Activated CD4-positive, alpha-beta memory T cell treated with anti-CD3 and anti-CD28 coated beads, Interleukin-2, amount 10 ng/mL, durations not matched to agents 7 days and 5 days (primary cell): Measurements from ENCODE around the gene PAX5. TPM values are rescaled to one million over a fixed set of nuclear protein-coding genes. Genes with fewer than 3 reads are reported as not detected.
A peak's percentile ranks its signal among the peaks of the same experiment; 100 is the strongest.

Source experiments
- CTCF ChIA-PET: fragments of 350-600 bp; sonication (Branson Sonifier 250); formaldehyde crosslinking; loops from one replicate; lab custom pipeline; 2021; ENCODE audit warnings: antibody characterized with exemption, inconsistent platforms; lab: Charles Lee
- POLR2A ChIA-PET: fragments of 350-600 bp; sonication (Branson Sonifier 250); formaldehyde crosslinking; loops from one replicate; lab custom pipeline; 2021; ENCODE audit warnings: antibody characterized with exemption; lab: Charles Lee
- DNase-seq: peaks from one replicate; pipeline ENCODE4 v3.0.0-alpha.2; 2020
- H3K27ac Mint-ChIP-seq: one replicate; pipeline ENCODE4 v1.8.0; 2021; ENCODE audit warnings: mild to moderate bottlenecking, mixed read lengths
- H3K27me3 Mint-ChIP-seq: one replicate; pipeline ENCODE4 v1.8.0; 2021; ENCODE audit warnings: mixed read lengths
- H3K36me3 Mint-ChIP-seq: one replicate; pipeline ENCODE4 v1.8.0; 2021; ENCODE audit warnings: low read depth, mixed read lengths
- H3K4me1 Mint-ChIP-seq: one replicate; pipeline ENCODE4 v1.8.0; 2021; ENCODE audit warnings: mixed read lengths
- H3K4me3 Mint-ChIP-seq: one replicate; pipeline ENCODE4 v1.8.0; 2021; ENCODE audit warnings: mild to moderate bottlenecking, mixed read lengths
- H3K9me3 Mint-ChIP-seq: one replicate; pipeline ENCODE4 v1.8.0; 2021; ENCODE audit warnings: mixed read lengths
- total RNA-seq, 2 experiments: library from RNA; stranded (reverse); gene quantifications; one replicate each; pipeline ENCODE4 v1.2.3, GENCODE V29; 2021

PAX5 gene
- total RNA-seq, 2 experiments from 2014 or later = 0.05 to 0.15 TPM

- Mint-ChIP-seq H3K4me1 (no peaks in the 10 kb centered on the region), H3K4me3 (no peak overlapping the region), H3K9me3 (no peaks in the 10 kb centered on the region), H3K36me3 (no peaks in the 10 kb centered on the region), H3K27ac (no peak overlapping the region), H3K27me3 (peaks cover 3% of the 10 kb centered on the region)
- POLR2A ChIA-PET = no interaction called here
- CTCF ChIA-PET = no interaction called here
- no peak for DNase-seq
Measured at GRCh38 chr9:36866840-36867239, 167.2 kb downstream of the PAX5 start.

GRCh38 chr9:36865731-36866635, 168.1 kb downstream of the PAX5 start:
- Mint-ChIP-seq H3K4me1 (no peaks in the 10 kb centered on the region), H3K9me3 (no peaks in the 10 kb centered on the region), H3K36me3 (no peaks in the 10 kb centered on the region), H3K27me3 (peaks cover 3% of the 10 kb centered on the region), H3K4me3 (no peak overlapping the region), H3K27ac (no peak overlapping the region)
- ChIA-PET CTCF (interaction anchor here (1.0 kb wide), 1 partner anchor 9 kb away, joined by 3 read pairs; no protein-coding TSS in a partner anchor), POLR2A (no interaction called here)
- no peak for DNase-seq

GRCh38 chr9:36864491-36865410, 169.3 kb downstream of the PAX5 start:
- H3K36me3 Mint-ChIP-seq = no peaks in the 10 kb centered on the region
- ChIA-PET CTCF (interaction anchor here (1.0 to 1.4 kb wide), 2 partner anchors 9 to 10 kb away, joined by 3 read pairs; no protein-coding TSS in a partner anchor), POLR2A (no interaction called here)
- no peaks in the 10 kb centered on the region for H3K4me1 Mint-ChIP-seq
- no peak for DNase-seq
- no peak overlapping the region for H3K4me3 Mint-ChIP-seq
- no peak overlapping the region for H3K27ac Mint-ChIP-seq
- H3K27me3 Mint-ChIP-seq = peaks cover 3% of the 10 kb centered on the region
- H3K9me3 Mint-ChIP-seq = no peaks in the 10 kb centered on the region

- no peaks in the 10 kb centered on the region for H3K36me3 Mint-ChIP-seq
- H3K4me1 Mint-ChIP-seq = no peaks in the 10 kb centered on the region
- H3K27ac Mint-ChIP-seq = no peak overlapping the region
- no peak overlapping the region for H3K4me3 Mint-ChIP-seq
- ChIA-PET CTCF (interaction anchor here (0.6 kb wide), 1 partner anchor 541 kb away, joined by 6 read pairs; no protein-coding TSS in a partner anchor), POLR2A (no interaction called here)
- DNase-seq = no peak
- H3K9me3 Mint-ChIP-seq = no peaks in the 10 kb centered on the region
- H3K27me3 Mint-ChIP-seq = peaks cover 4% of the 10 kb centered on the region
Measured at GRCh38 chr9:36862206-36863145, 171.6 kb downstream of the PAX5 start.

- ChIA-PET POLR2A (no interaction called here), CTCF (no interaction called here)
- Mint-ChIP-seq H3K27me3 (peaks cover 7% of the 10 kb centered on the region), H3K36me3 (no peaks in the 10 kb centered on the region), H3K9me3 (no peaks in the 10 kb centered on the region), H3K4me3 (no peak overlapping the region), H3K4me1 (no peaks in the 10 kb centered on the region), H3K27ac (no peak overlapping the region)
- no peak for DNase-seq
Measured at GRCh38 chr9:36861528-36862205, 172.4 kb downstream of the PAX5 start.

- ChIA-PET CTCF (interaction anchor here (2.1 kb wide), 1 partner anchor 14 kb away, joined by 10 read pairs; no protein-coding TSS in a partner anchor), POLR2A (no interaction called here)
- Mint-ChIP-seq H3K4me1 (peaks cover 12% of the 10 kb centered on the region), H3K4me3 (no peak overlapping the region), H3K27me3 (peaks cover 14% of the 10 kb centered on the region), H3K9me3 (no peaks in the 10 kb centered on the region), H3K36me3 (no peaks in the 10 kb centered on the region), H3K27ac (no peak overlapping the region)
- DNase-seq = no peak
Measured at GRCh38 chr9:36858805-36859375, 175.2 kb downstream of the PAX5 start.

- CTCF ChIA-PET = interaction anchor here (0.8 to 2.5 kb wide), 4 partner anchors 9 to 167 kb away, joined by 3 to 12 read pairs (median 3); no protein-coding TSS in a partner anchor
- peak; percentile 73 for DNase-seq
- Mint-ChIP-seq H3K4me3 (no peak overlapping the region), H3K9me3 (no peaks in the 10 kb centered on the region), H3K27me3 (peaks cover 18% of the 10 kb centered on the region), H3K36me3 (no peaks in the 10 kb centered on the region), H3K27ac (no peak overlapping the region), H3K4me1 (peaks cover 12% of the 10 kb centered on the region)
- POLR2A ChIA-PET = no interaction called here
Measured at GRCh38 chr9:36855448-36856315, 178.4 kb downstream of the PAX5 start.

GRCh38 chr9:36854751-36855150, 179.3 kb downstream of the PAX5 start:
- POLR2A ChIA-PET = no interaction called here
- Mint-ChIP-seq H3K27ac (no peak overlapping the region), H3K27me3 (peaks cover 18% of the 10 kb centered on the region), H3K9me3 (no peaks in the 10 kb centered on the region), H3K4me1 (peaks cover 12% of the 10 kb centered on the region), H3K4me3 (no peak overlapping the region), H3K36me3 (no peaks in the 10 kb centered on the region)
- CTCF ChIA-PET = no interaction called here
- no peak for DNase-seq

GRCh38 chr9:36854034-36854433, 180.0 kb downstream of the PAX5 start:
- Mint-ChIP-seq H3K4me3 (no peak overlapping the region), H3K9me3 (no peaks in the 10 kb centered on the region), H3K36me3 (no peaks in the 10 kb centered on the region), H3K4me1 (peaks cover 12% of the 10 kb centered on the region), H3K27me3 (peaks cover 18% of the 10 kb centered on the region), H3K27ac (no peak overlapping the region)
- no peak for DNase-seq
- ChIA-PET POLR2A (no interaction called here), CTCF (interaction anchor here (1.6 kb wide), 1 partner anchor 19 kb away, joined by 6 read pairs; no protein-coding TSS in a partner anchor)

GRCh38 chr9:36853233-36853632, 180.8 kb downstream of the PAX5 start:
- Mint-ChIP-seq H3K4me1 (peaks cover 12% of the 10 kb centered on the region), H3K36me3 (no peaks in the 10 kb centered on the region), H3K4me3 (no peak overlapping the region), H3K9me3 (no peaks in the 10 kb centered on the region), H3K27ac (no peak overlapping the region), H3K27me3 (peaks cover 15% of the 10 kb centered on the region)
- ChIA-PET POLR2A (no interaction called here), CTCF (interaction anchor here (1.6 kb wide), 1 partner anchor 20 kb away, joined by 6 read pairs; no protein-coding TSS in a partner anchor)
- no peak for DNase-seq

GRCh38 chr9:36849943-36850342, 184.1 kb downstream of the PAX5 start:
- POLR2A ChIA-PET = no interaction called here
- H3K4me1 Mint-ChIP-seq = no peaks in the 10 kb centered on the region
- CTCF ChIA-PET = no interaction called here

More at GRCh38 chr9:36849943-36850342, 184.1 kb downstream of the PAX5 start:
- no peak overlapping the region for H3K4me3 Mint-ChIP-seq
- no peaks in the 10 kb centered on the region for H3K36me3 Mint-ChIP-seq
- peaks cover 4% of the 10 kb centered on the region for H3K27me3 Mint-ChIP-seq
- H3K27ac Mint-ChIP-seq = no peak overlapping the region
- DNase-seq = no peak
- H3K9me3 Mint-ChIP-seq = no peaks in the 10 kb centered on the region
